AG04450 (cell line): ENCODE data around the gene TMEM238L. TPM values are rescaled to one million over a fixed set of nuclear protein-coding genes. Genes with fewer than 3 reads are reported as not detected.

Experiments used
- CTCF ChIA-PET: fragments of 300-600, 350-600 bp; formaldehyde crosslinking; extraction: SDS; loops from one replicate; lab custom pipeline; 2022; ENCODE audit warnings: antibody characterized with exemption, inconsistent platforms; lab: Charles Lee
- POLR2A ChIA-PET: fragments of 350-600 bp; formaldehyde crosslinking; extraction: SDS; loops from one replicate; lab custom pipeline; 2021; ENCODE audit warnings: antibody characterized with exemption, inconsistent platforms; lab: Yijun Ruan, JAX
- DNase-seq: peaks from one replicate; pipeline ENCODE4 v3.0.0-alpha.2; 2011; ENCODE audit warnings: low read depth, low spot score
- H3K27ac ChIP-seq: one replicate; pipeline ENCODE4 v1.5.1; 2012; ENCODE audit warnings: low read depth, low read length, control low read depth
- H3K27me3 ChIP-seq: one replicate; pipeline ENCODE4 v1.6.0; 2012; ENCODE audit warnings: low read length; ENCODE audit not compliant: control insufficient read depth, insufficient read depth
- H3K4me3 ChIP-seq: 2 replicates; pipeline ENCODE4 v1.5.1; 2011; ENCODE audit warnings: mild to moderate bottlenecking, low read depth, low read length, control low read depth
- H3K9me3 ChIP-seq: 2 replicates; pipeline ENCODE4 v1.5.1; 2012; ENCODE audit warnings: low read length; ENCODE audit not compliant: control insufficient read depth, insufficient read depth
- CTCF ChIP-seq: IDR thresholded peaks from 2 replicates; pipeline ENCODE4 v1.5.1; 2011; ENCODE audit warnings: low read depth, low read length, control low read depth, inconsistent platforms
- polyA plus RNA-seq: library from polyadenylated mRNA; depleted of rRNA; stranded (reverse); fragments of >200 nt; gene quantifications from 2 replicates; pipeline ENCODE4 v1.2.3, GENCODE V29; 2011

Gene TMEM238L
- polyA plus RNA-seq, 1 experiment, result not detected

GRCh38 chr17:10776381-10776780, 27.5 kb downstream of the TMEM238L start:
- Histone ChIP-seq H3K27ac (no peak overlapping the region), H3K9me3 (no peaks in the 10 kb centered on the region; the same call in 1 of the 2 replicates), H3K4me3 (no peak overlapping the region), H3K27me3 (no peaks in the 10 kb centered on the region)
- ChIA-PET POLR2A (no interaction called here), CTCF (interaction anchor here (0.6 kb wide), 1 partner anchor 657 kb away, joined by 3 read pairs; no protein-coding TSS in a partner anchor)
- no peak for TF ChIP-seq CTCF
- DNase-seq, result no peak

GRCh38 chr17:10775740-10776356, 28.1 kb downstream of the TMEM238L start:
- no peak overlapping the region for H3K27ac ChIP-seq
- no peak for TF ChIP-seq CTCF
- POLR2A ChIA-PET, result no interaction called here
- H3K9me3 ChIP-seq, result no peaks in the 10 kb centered on the region; the same call in 1 of the 2 replicates
- CTCF ChIA-PET, result interaction anchor here (0.6 kb wide), 1 partner anchor 658 kb away, joined by 3 read pairs; no protein-coding TSS in a partner anchor
- H3K4me3 ChIP-seq, result no peak overlapping the region
- DNase-seq, result no peak
- H3K27me3 ChIP-seq, result no peaks in the 10 kb centered on the region

DNA sequence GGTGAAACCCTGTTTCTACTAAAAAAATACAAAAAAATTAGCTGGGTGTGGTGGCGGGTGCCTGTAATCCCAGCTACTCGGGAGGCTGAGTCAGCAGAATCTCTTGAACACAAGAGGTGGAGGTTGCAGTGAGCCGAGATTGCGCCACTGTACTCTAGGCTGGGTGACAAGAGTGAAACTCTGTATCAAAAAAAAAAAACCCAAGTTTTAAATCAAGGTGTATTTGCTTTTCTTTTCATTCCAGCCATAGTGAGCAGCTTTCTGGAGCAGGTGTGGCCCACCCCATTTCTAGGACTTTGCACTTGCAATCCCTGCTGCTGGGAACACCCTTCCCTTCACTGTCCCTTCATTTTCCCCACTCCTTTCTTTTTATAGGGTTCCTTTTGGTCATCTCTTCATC, 28.8 kb downstream of the TMEM238L start:
- ChIA-PET CTCF (no interaction called here), POLR2A (no interaction called here)
- no peak for DNase-seq
- no peaks in the 10 kb centered on the region for H3K27me3 ChIP-seq
- H3K4me3 ChIP-seq, result no peak overlapping the region
- no peak overlapping the region for H3K27ac ChIP-seq
- TF ChIP-seq CTCF, result no peak
- H3K9me3 ChIP-seq, result no peaks in the 10 kb centered on the region; the same call in 1 of the 2 replicates

DNA sequence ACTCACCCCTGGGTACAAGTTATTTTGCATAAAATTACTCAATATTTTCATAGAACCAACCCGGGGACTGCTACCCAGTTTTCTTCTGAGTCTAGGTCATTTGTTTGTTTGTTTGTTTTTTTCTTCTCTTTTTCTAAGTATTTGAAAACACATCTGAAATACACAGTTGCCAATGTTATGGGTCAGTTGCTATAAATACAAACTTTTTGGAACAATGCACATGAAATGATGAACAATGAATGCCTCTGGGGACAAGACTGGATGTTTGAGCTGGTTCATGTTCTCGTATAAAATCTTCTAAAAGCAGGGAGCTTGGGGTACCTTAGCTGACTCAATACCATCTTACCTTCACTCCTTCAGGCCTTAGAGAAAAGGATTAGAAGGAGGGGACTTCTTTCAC, 30.5 kb downstream of the TMEM238L start:
- Histone ChIP-seq H3K27me3 (no peaks in the 10 kb centered on the region), H3K9me3 (no peaks in the 10 kb centered on the region; the same call in 1 of the 2 replicates), H3K4me3 (no peak overlapping the region), H3K27ac (no peak overlapping the region)
- DNase-seq, result no peak
- TF ChIP-seq CTCF, result no peak
- ChIA-PET POLR2A (no interaction called here), CTCF (interaction anchor here (1.6 to 1.8 kb wide), 2 partner anchors 19 to 36 kb away, joined by 4 to 7 read pairs; no protein-coding TSS in a partner anchor)
